HEK293 (cell line): ENCODE results near the gene KIF17.
A peak's percentile ranks its signal among the peaks of the same experiment; 100 is the strongest.

ENCODE experiments used
- CTCF ChIA-PET: fragments of 350-600 bp; formaldehyde crosslinking; extraction: SDS; loops from one replicate; lab custom pipeline; 2021; ENCODE audit warnings: antibody characterized with exemption; lab: Yijun Ruan, JAX
- POLR2A ChIA-PET: fragments of 300-600 bp; formaldehyde crosslinking; extraction: SDS; loops from one replicate; lab custom pipeline; 2020; ENCODE audit warnings: antibody characterized with exemption, inconsistent platforms; lab: Yijun Ruan, JAX
- H3K27ac ChIP-seq: fragments of 200-500 bp; sonication (Bioruptor generic); 2 replicates; pipeline ENCODE4 v1.5.1; 2014; ENCODE audit warnings: low read depth, low read length, control low read depth, inconsistent platforms; ENCODE audit errors: extremely low read depth
- H3K36me3 ChIP-seq, 2 experiments: fragments of 200-500 bp in 1 of 2; sonication (Bioruptor generic) in 1 of 2; 1 replicate in 1 of 2; 2 replicates in 1 of 2; pipeline ENCODE4 v1.5.1; 2014 to 2017; ENCODE audit warnings: inconsistent platforms in 2 of 2, low read length in 2 of 2; ENCODE audit not compliant: control insufficient read depth in 2 of 2, insufficient read depth in 1 of 2
- H3K4me1 ChIP-seq: fragments of 200-500 bp; sonication (Bioruptor generic); 2 replicates; pipeline ENCODE4 v1.5.1; 2014; ENCODE audit warnings: mild to moderate bottlenecking, low read length, inconsistent platforms; ENCODE audit not compliant: control insufficient read depth, insufficient read depth
- H3K4me3 ChIP-seq: 2 replicates; pipeline ENCODE4 v1.5.1; 2011; ENCODE audit warnings: low read depth, mild to moderate bottlenecking, control low read depth, low read length, moderate library complexity
- H3K9me3 ChIP-seq: fragments of 200-500 bp; sonication (Bioruptor generic); 2 replicates; pipeline ENCODE4 v1.5.1; 2014; ENCODE audit warnings: low read depth, low read length, inconsistent platforms; ENCODE audit not compliant: control insufficient read depth, insufficient read depth
- TSHZ1 ChIP-seq: fragments of 450-650 bp; formaldehyde crosslinking; IDR thresholded peaks from 2 replicates; pipeline ENCODE4 v1.5.1; 2016; ENCODE audit warnings: missing biosample characterization, missing genetic modification characterization, borderline replicate concordance
- ZBTB7A ChIP-seq: fragments of 450-650 bp; formaldehyde crosslinking; IDR thresholded peaks from 2 replicates; pipeline ENCODE4 v1.5.1; 2016; ENCODE audit warnings: low read depth, missing biosample characterization, missing genetic modification characterization
- ZNF2 ChIP-seq: fragments of 450-650 bp; formaldehyde crosslinking; IDR thresholded peaks from 2 replicates; pipeline ENCODE4 v1.5.1; 2016; ENCODE audit warnings: missing biosample characterization, missing genetic modification characterization
- ZNF37A ChIP-seq: fragments of 450-650 bp; IDR thresholded peaks from 2 replicates; pipeline ENCODE4 v1.5.1; 2018; ENCODE audit warnings: missing biosample characterization, missing genetic modification characterization
- ZNF518A ChIP-seq: fragments of 450-650 bp; formaldehyde crosslinking; conservative IDR thresholded peaks from 2 replicates; pipeline ENCODE4 v1.5.1; 2016; ENCODE audit warnings: low read depth, missing biosample characterization, missing genetic modification characterization
- ZNF658 ChIP-seq: fragments of 450-650 bp; formaldehyde crosslinking; IDR thresholded peaks from 2 replicates; pipeline ENCODE4; 2016; ENCODE audit warnings: missing biosample characterization, missing genetic modification characterization
- ZNF692 ChIP-seq: fragments of 450-650 bp; formaldehyde crosslinking; IDR thresholded peaks from 2 replicates; pipeline ENCODE4 v1.5.1; 2016; ENCODE audit warnings: missing biosample characterization, missing genetic modification characterization
- ZNF792 ChIP-seq: fragments of 450-650 bp; formaldehyde crosslinking; IDR thresholded peaks from 2 replicates; pipeline ENCODE4 v1.5.1; 2016; ENCODE audit warnings: missing biosample characterization, missing genetic modification characterization
- ZSCAN18 ChIP-seq: fragments of 450-650 bp; formaldehyde crosslinking; IDR thresholded peaks from 2 replicates; pipeline ENCODE4 v1.5.1; 2016; ENCODE audit warnings: missing biosample characterization, missing genetic modification characterization

The KIF17 gene

GRCh38 chr1:20632386-20632785, 85.4 kb downstream of the KIF17 start (continued):
- TF ChIP-seq ZNF518A (tag by site-specific recombination) (no peak), ZBTB7A (tag by site-specific recombination) (no peak)

GRCh38 chr1:20630729-20631128, 87.1 kb downstream of the KIF17 start:
- H3K27ac ChIP-seq: no peak overlapping the region
- POLR2A ChIA-PET: no interaction called here
- H3K36me3 ChIP-seq: no peaks in the 10 kb centered on the region
- TF ChIP-seq ZNF658 (tag by site-specific recombination) (no peak), ZNF692 (tag by site-specific recombination) (no peak), TSHZ1 (no peak), ZNF2 (tag by site-specific recombination) (no peak), ZNF792 (tag by site-specific recombination) (no peak), ZSCAN18 (no peak)
- H3K4me1 ChIP-seq: no peaks in the 10 kb centered on the region
- H3K9me3 ChIP-seq: no peaks in the 10 kb centered on the region
- H3K4me3 ChIP-seq: no peak overlapping the region
- CTCF ChIA-PET: interaction anchor here (0.6 to 6.9 kb wide), 6 partner anchors 20 to 557 kb away, joined by 3 to 105 read pairs (median 3); no protein-coding TSS in a partner anchor

GRCh38 chr1:20626524-20626923, 91.3 kb downstream of the KIF17 start:
- H3K36me3 ChIP-seq: no peaks in the 10 kb centered on the region
- H3K27ac ChIP-seq: no peak overlapping the region
- H3K9me3 ChIP-seq: no peaks in the 10 kb centered on the region
- H3K4me1 ChIP-seq: no peaks in the 10 kb centered on the region
- TF ChIP-seq ZNF37A (tag by site-specific recombination): 0 out of 2 replicates have a peak, but pooled peaks have one; percentile 25
- TF ChIP-seq ZNF518A (tag by site-specific recombination): no peak
- ChIA-PET CTCF (no interaction called here), POLR2A (interaction anchor here (0.6 kb wide), 1 partner anchor 156 kb away, joined by 3 read pairs; no protein-coding TSS in a partner anchor)
- H3K4me3 ChIP-seq: no peak overlapping the region
